MM.1S (cell line): ENCODE data around the gene ACOX2.

Experiments used
- DNase-seq: peaks from one replicate; pipeline ENCODE4 v3.0.0-alpha.2; 2015
- H2AFZ ChIP-seq: fragments of 300-600 bp; sonication (generic); 2 replicates; pipeline ENCODE4 v1.6.0; 2016; ENCODE audit warnings: antibody characterized with exemption, low read length
- H3F3A ChIP-seq: fragments of 300-600 bp; sonication (generic); 2 replicates; pipeline ENCODE4 v1.6.1; 2016; ENCODE audit warnings: mild to moderate bottlenecking, antibody characterized with exemption, low read length, moderate library complexity, mixed read lengths; ENCODE audit not compliant: insufficient read depth
- H3K27ac ChIP-seq: fragments of 300-600 bp; sonication (generic); 2 replicates; pipeline ENCODE4 v1.5.1; 2016; ENCODE audit warnings: mild to moderate bottlenecking, low read length
- H3K27me3 ChIP-seq: fragments of 300-600 bp; sonication (generic); replicated peaks from 2 replicates; pipeline ENCODE4 v1.6.0; 2016; ENCODE audit warnings: low read length; ENCODE audit not compliant: insufficient read depth
- H3K36me3 ChIP-seq: fragments of 300-600 bp; sonication (generic); replicated peaks from 2 replicates; pipeline ENCODE4 v1.6.1; 2016; ENCODE audit warnings: mild to moderate bottlenecking, low read length, mixed read lengths; ENCODE audit not compliant: insufficient read depth
- H3K4me1 ChIP-seq: fragments of 300-600 bp; sonication (generic); 2 replicates; pipeline ENCODE4 v1.6.1; 2016; ENCODE audit warnings: low read length, mixed read lengths
- H3K4me2 ChIP-seq: fragments of 300-600 bp; sonication (generic); 2 replicates; pipeline ENCODE4 v1.6.0; 2016; ENCODE audit warnings: low read depth, low read length
- H3K4me3 ChIP-seq: fragments of 300-600 bp; sonication (generic); 2 replicates; pipeline ENCODE4 v1.5.1; 2016; ENCODE audit warnings: low read length, mixed read lengths
- H3K79me2 ChIP-seq: fragments of 300-600 bp; sonication (generic); 2 replicates; pipeline ENCODE4 v1.6.1; 2016; ENCODE audit warnings: mixed run types, low read length, mixed read lengths
- H3K9ac ChIP-seq: fragments of 300-600 bp; sonication (generic); 2 replicates; pipeline ENCODE4 v1.6.1; 2016; ENCODE audit warnings: low read length, mixed read lengths
- H3K9me2 ChIP-seq: fragments of 300-600 bp; sonication (generic); replicated peaks from 2 replicates; pipeline ENCODE4 v1.6.1; 2016; ENCODE audit warnings: mild to moderate bottlenecking, low read length, mixed read lengths; ENCODE audit not compliant: insufficient read depth
- H3K9me3 ChIP-seq: fragments of 300-600 bp; sonication (generic); replicated peaks from 2 replicates; pipeline ENCODE4 v1.6.1; 2016; ENCODE audit warnings: mild to moderate bottlenecking, low read length, mixed read lengths; ENCODE audit not compliant: insufficient read depth
- H4K20me1 ChIP-seq: fragments of 300-600 bp; sonication (generic); 2 replicates; pipeline ENCODE4 v1.6.1; 2016; ENCODE audit warnings: mild to moderate bottlenecking, low read length, moderate library complexity, mixed read lengths; ENCODE audit not compliant: insufficient read depth
- EZH2 ChIP-seq: fragments of 300-600 bp; sonication (generic); optimal IDR thresholded peaks from 2 replicates; pipeline ENCODE3; 2017; ENCODE audit warnings: low read depth, mild to moderate bottlenecking, antibody characterized with exemption, low read length, mixed read lengths
- EZH2phosphoT487 ChIP-seq: fragments of 300-600 bp; sonication (generic); IDR thresholded peaks from 2 replicates; pipeline ENCODE4 v1.6.1; 2018; ENCODE audit warnings: antibody characterized with exemption, low read length
- TF ChIP-seq, protein P1 (sequence below): fragments of 300-600 bp; sonication (generic); IDR thresholded peaks from 2 replicates; pipeline ENCODE4 v1.5.1; 2016; ENCODE audit warnings: antibody characterized with exemption, low read length, mixed read lengths

ACOX2 gene

DNA sequence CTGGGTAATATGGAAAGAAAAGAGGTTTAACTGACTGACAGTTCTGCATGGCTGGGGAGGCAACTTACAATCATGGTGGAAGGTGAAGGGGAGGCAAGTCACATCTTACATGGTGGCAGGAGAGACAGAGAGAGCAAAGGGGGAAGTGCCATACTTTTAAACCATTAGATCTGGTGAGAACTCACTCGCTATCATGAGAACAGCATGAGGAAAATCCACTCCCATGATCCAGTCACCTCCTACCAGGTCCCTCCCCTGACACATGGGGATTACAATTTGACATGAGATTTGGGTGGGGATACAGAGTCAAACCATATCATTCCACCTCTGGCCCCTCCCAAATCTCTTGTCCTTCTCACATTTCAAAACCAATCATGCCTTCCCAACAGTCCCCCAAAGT lies 16.0 kb upstream of the ACOX2 start:
- Histone ChIP-seq H3K36me3 (no peaks in the 10 kb centered on the region), H3K27ac (no peak overlapping the region)
- TF ChIP-seq, protein P1, sequence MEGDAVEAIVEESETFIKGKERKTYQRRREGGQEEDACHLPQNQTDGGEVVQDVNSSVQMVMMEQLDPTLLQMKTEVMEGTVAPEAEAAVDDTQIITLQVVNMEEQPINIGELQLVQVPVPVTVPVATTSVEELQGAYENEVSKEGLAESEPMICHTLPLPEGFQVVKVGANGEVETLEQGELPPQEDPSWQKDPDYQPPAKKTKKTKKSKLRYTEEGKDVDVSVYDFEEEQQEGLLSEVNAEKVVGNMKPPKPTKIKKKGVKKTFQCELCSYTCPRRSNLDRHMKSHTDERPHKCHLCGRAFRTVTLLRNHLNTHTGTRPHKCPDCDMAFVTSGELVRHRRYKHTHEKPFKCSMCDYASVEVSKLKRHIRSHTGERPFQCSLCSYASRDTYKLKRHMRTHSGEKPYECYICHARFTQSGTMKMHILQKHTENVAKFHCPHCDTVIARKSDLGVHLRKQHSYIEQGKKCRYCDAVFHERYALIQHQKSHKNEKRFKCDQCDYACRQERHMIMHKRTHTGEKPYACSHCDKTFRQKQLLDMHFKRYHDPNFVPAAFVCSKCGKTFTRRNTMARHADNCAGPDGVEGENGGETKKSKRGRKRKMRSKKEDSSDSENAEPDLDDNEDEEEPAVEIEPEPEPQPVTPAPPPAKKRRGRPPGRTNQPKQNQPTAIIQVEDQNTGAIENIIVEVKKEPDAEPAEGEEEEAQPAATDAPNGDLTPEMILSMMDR, result no peak
- TF ChIP-seq EZH2 (no peak), EZH2phosphoT487 (no peak)

DNA sequence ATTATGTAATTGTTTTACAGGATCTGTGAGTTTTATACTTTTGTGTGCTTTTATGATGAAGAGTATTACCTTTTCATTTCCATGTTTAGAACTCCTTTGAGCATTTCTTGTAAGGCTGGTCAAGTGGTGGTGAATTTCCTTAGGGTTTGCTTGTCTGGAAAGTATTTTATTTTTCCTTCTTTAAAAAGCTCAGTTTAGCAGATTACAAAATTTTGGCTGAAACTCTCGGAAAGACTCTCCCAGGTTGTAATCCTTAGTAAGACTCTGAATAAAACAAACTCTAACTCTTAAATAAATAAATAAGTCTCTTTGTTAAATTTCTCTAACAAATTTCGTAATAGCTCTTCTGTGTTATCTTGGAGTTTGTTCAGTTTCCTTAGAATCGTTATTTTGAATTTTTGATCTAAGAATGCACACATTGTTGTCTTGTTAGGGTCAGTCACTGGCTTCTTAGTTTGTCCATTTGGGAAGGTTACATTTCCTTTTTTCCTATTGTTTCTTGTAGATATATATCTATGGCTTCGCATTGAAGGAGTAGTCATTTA lies 14.7 kb upstream of the ACOX2 start:
- Histone ChIP-seq H3K27ac (no peak overlapping the region), H3K4me3 (no peak overlapping the region), H2AFZ (no peak overlapping the region), H3K9me3 (no peaks in the 10 kb centered on the region), H3K36me3 (no peaks in the 10 kb centered on the region), H4K20me1 (no peaks in the 10 kb centered on the region), H3K27me3 (no peaks in the 10 kb centered on the region), H3K4me2 (no peak overlapping the region), H3K4me1 (no peaks in the 10 kb centered on the region), H3K79me2 (no peaks in the 10 kb centered on the region), H3K9me2 (no peaks in the 10 kb centered on the region), H3K9ac (no peak overlapping the region), H3F3A (no peaks in the 10 kb centered on the region)
- TF ChIP-seq, protein P1, result no peak
- TF ChIP-seq EZH2phosphoT487 (no peak), EZH2 (no peak)
- DNase-seq, result no peak

More for the DNA sequence above, 16.0 kb upstream of the ACOX2 start:
- no peak for DNase-seq
- Histone ChIP-seq H3K9me3 (no peaks in the 10 kb centered on the region), H3K9me2 (no peaks in the 10 kb centered on the region), H3F3A (no peaks in the 10 kb centered on the region), H3K79me2 (no peaks in the 10 kb centered on the region), H4K20me1 (no peaks in the 10 kb centered on the region), H3K9ac (no peak overlapping the region), H3K4me3 (no peak overlapping the region), H3K4me2 (no peak overlapping the region), H3K27me3 (no peaks in the 10 kb centered on the region), H2AFZ (no peak overlapping the region), H3K4me1 (no peaks in the 10 kb centered on the region)

DNA sequence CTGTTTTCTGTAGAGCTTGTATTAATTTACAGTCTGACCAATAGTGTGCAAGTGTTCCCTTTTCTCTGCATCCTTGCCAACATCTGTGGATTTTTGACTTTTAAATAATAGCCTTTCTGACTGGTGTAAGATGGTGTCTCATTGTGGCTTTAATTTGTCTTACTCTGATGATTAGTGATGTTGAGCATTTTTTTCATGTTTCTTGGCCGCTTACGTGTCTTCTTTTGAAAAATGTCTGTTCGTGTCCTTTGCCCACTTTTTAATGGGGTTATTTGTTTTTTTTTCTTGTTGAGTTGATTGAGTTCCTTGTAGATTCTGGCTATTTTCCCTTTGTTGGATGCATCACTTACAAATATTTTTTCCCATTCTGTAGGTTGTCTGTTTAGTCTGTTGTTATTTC lies 7.6 kb upstream of the ACOX2 start:
- no peak for TF ChIP-seq EZH2
- TF ChIP-seq EZH2phosphoT487, result no peak
- TF ChIP-seq, protein P1, result no peak
- Histone ChIP-seq H3K4me3 (no peak overlapping the region), H3K4me2 (no peak overlapping the region), H3K4me1 (no peaks in the 10 kb centered on the region), H3K9me2 (no peaks in the 10 kb centered on the region), H3K27me3 (no peaks in the 10 kb centered on the region), H3F3A (no peaks in the 10 kb centered on the region), H3K9me3 (no peaks in the 10 kb centered on the region), H3K9ac (no peak overlapping the region), H3K27ac (no peak overlapping the region), H4K20me1 (no peaks in the 10 kb centered on the region), H3K79me2 (no peaks in the 10 kb centered on the region), H2AFZ (no peak overlapping the region), H3K36me3 (no peaks in the 10 kb centered on the region)
- DNase-seq, result no peak
